Ureter (tissue), 1 donor: ENCODE results near the gene ADM2. TPM values are rescaled to one million over a fixed set of nuclear protein-coding genes. Genes with fewer than 3 reads are reported as not detected.

Experiments
- total RNA-seq: library from RNA; stranded (reverse); gene quantifications from one replicate; pipeline ENCODE4 v1.2.4, GENCODE V29; 2023
- donor health status: DM: yes; HTN: yes; CAD: no.

ADM2 gene
- total RNA-seq, 1 donor from 2014 or later, result 4.6 TPM

Other genes with a start within 250 kb of the ADM2 start
- gene TUBGCP6, start 236.5 kb upstream of the ADM2 start, total RNA-seq, result 57.2 TPM
- 52.4 TPM for gene HDAC10, start 230.3 kb upstream of the ADM2 start, total RNA-seq
- gene MAPK12, start 219.9 kb upstream of the ADM2 start, total RNA-seq, result 14.1 TPM
- 15.4 TPM for gene MAPK11, start 211.2 kb upstream of the ADM2 start, total RNA-seq
- 443 TPM for gene PLXNB2, start 173.9 kb upstream of the ADM2 start, total RNA-seq
- gene DENND6B, start 154.5 kb upstream of the ADM2 start, total RNA-seq, result 21.4 TPM
- gene PPP6R2, start 138.2 kb upstream of the ADM2 start, total RNA-seq, result 63.5 TPM
- 79.2 TPM for gene SBF1, start 6.5 kb upstream of the ADM2 start, total RNA-seq
- gene MIOX, start 5.3 kb downstream of the ADM2 start, total RNA-seq, result not detected
- gene LMF2, start 26.2 kb downstream of the ADM2 start, total RNA-seq, result 63.6 TPM
- 37.7 TPM for gene NCAPH2, start 26.7 kb downstream of the ADM2 start, total RNA-seq
- not detected for gene SCO2, start 44.1 kb downstream of the ADM2 start, total RNA-seq
- gene TYMP, start 48.5 kb downstream of the ADM2 start, total RNA-seq, result 37.9 TPM
- gene KLHDC7B, start 64.4 kb downstream of the ADM2 start, total RNA-seq, result 1.2 TPM
- not detected for gene SYCE3, start 81.4 kb downstream of the ADM2 start, total RNA-seq
- gene CPT1B, start 96.9 kb downstream of the ADM2 start, total RNA-seq, result 62.3 TPM
- 98.0 TPM for gene CHKB, start 101.3 kb downstream of the ADM2 start, total RNA-seq
- 0.83 TPM for gene MAPK8IP2, start 119.2 kb downstream of the ADM2 start, total RNA-seq
- 61.9 TPM for gene ARSA, start 146.6 kb downstream of the ADM2 start, total RNA-seq
- gene SHANK3, start 191.3 kb downstream of the ADM2 start, total RNA-seq, result 37.1 TPM